HG03103 (cell line): ENCODE data around the gene TBC1D10A.

ENCODE experiments used
- ATAC-seq: cut with Tn5 transposase; IDR thresholded peaks from one replicate; pipeline ENCODE4 v1.9.1; 2021; ENCODE audit warnings: low read depth; ENCODE audit not compliant: unreplicated experiment

The TBC1D10A gene

GRCh38 chr22:30287648-30288418, 38.9 kb downstream of the TBC1D10A start:
- no peak for ATAC-seq

GRCh38 chr22:30286813-30287647, 39.7 kb downstream of the TBC1D10A start:
- ATAC-seq = no peak

- no peak for ATAC-seq
Observed at GRCh38 chr22:30286331-30286730, 40.4 kb downstream of the TBC1D10A start.

- ATAC-seq = no peak
Observed at GRCh38 chr22:30285846-30286200, 40.9 kb downstream of the TBC1D10A start.

GRCh38 chr22:30285176-30285845, 41.4 kb downstream of the TBC1D10A start:
- no peak for ATAC-seq

- ATAC-seq = no peak
Observed at GRCh38 chr22:30284666-30285065, 42.1 kb downstream of the TBC1D10A start.

GRCh38 chr22:30284172-30284571, 42.6 kb downstream of the TBC1D10A start:
- ATAC-seq = no peak

GRCh38 chr22:30283342-30283741, 43.4 kb downstream of the TBC1D10A start:
- ATAC-seq = no peak

- no peak for ATAC-seq
Observed at GRCh38 chr22:30282616-30283046, 44.1 kb downstream of the TBC1D10A start.

- ATAC-seq = no peak
Observed at GRCh38 chr22:30280505-30280904, 46.2 kb downstream of the TBC1D10A start.

GRCh38 chr22:30279932-30280331, 46.8 kb downstream of the TBC1D10A start:
- ATAC-seq = no peak

GRCh38 chr22:30279046-30279788, 47.5 kb downstream of the TBC1D10A start:
- ATAC-seq = no peak

- ATAC-seq = no peak
Observed at GRCh38 chr22:30277547-30278344, 49.0 kb downstream of the TBC1D10A start.

GRCh38 chr22:30276039-30276438, 50.7 kb downstream of the TBC1D10A start:
- no peak for ATAC-seq

- ATAC-seq = no peak
Observed at GRCh38 chr22:30275625-30276024, 51.1 kb downstream of the TBC1D10A start.

GRCh38 chr22:30274437-30274812, 52.3 kb downstream of the TBC1D10A start:
- no peak for ATAC-seq

GRCh38 chr22:30273711-30274436, 52.9 kb downstream of the TBC1D10A start:
- ATAC-seq = no peak

- no peak for ATAC-seq
Observed at GRCh38 chr22:30272781-30273601, 53.8 kb downstream of the TBC1D10A start.
